ENCODE data around the gene EDARADD. TPM values are rescaled to one million over a fixed set of nuclear protein-coding genes. Genes with fewer than 3 reads are reported as not detected.
A peak's percentile ranks its signal among the peaks of the same experiment; 100 is the strongest.

The EDARADD gene
- total RNA-seq, 1 donor from 2014 or later: 12.3 TPM

DNA sequence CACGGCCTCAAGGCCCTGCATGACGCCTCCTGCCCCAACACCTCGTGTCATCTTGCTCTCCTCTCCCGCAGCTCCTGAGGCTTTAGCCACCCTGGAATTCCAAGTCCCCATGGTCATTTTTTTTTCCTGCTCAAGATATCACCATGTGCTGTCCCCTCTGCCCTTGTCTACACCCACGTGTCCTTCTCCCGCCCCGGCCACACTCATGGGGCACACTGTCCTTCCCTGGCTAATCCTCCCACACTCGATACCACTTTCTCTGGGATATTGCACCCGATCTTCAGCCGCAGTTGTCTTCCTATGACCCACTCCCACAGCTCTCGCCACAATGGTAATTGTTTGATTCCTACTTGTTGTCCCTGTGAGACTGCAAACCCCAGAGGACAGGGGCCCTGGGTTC lies 100.0 kb downstream of the EDARADD start:
- peak overlapping the region; percentile 5 for H3K27ac Mint-ChIP-seq
- TF ChIP-seq, protein P1, sequence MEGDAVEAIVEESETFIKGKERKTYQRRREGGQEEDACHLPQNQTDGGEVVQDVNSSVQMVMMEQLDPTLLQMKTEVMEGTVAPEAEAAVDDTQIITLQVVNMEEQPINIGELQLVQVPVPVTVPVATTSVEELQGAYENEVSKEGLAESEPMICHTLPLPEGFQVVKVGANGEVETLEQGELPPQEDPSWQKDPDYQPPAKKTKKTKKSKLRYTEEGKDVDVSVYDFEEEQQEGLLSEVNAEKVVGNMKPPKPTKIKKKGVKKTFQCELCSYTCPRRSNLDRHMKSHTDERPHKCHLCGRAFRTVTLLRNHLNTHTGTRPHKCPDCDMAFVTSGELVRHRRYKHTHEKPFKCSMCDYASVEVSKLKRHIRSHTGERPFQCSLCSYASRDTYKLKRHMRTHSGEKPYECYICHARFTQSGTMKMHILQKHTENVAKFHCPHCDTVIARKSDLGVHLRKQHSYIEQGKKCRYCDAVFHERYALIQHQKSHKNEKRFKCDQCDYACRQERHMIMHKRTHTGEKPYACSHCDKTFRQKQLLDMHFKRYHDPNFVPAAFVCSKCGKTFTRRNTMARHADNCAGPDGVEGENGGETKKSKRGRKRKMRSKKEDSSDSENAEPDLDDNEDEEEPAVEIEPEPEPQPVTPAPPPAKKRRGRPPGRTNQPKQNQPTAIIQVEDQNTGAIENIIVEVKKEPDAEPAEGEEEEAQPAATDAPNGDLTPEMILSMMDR (IDR thresholded peaks at IDR 0.05; ENCODE audit: unreplicated experiment): no peak
- no peak overlapping the region for H3K4me3 Mint-ChIP-seq (ENCODE audit: low read depth)
- H3K9me3 Mint-ChIP-seq (ENCODE audit: low read depth): no peaks in the 10 kb centered on the region
- H3K27me3 Mint-ChIP-seq: no peaks in the 10 kb centered on the region
- no peaks in the 10 kb centered on the region for H3K36me3 Mint-ChIP-seq (ENCODE audit: insufficient read depth)
- H3K4me1 Mint-ChIP-seq (ENCODE audit: low read depth): peaks cover 15% of the 10 kb centered on the region
- DNase-seq (ENCODE audit: low spot score, unreplicated experiment): no peak

GRCh38 chr1:236494586-236495466 lies 100.7 kb downstream of the EDARADD start:
- no peak overlapping the region for H3K4me3 Mint-ChIP-seq (ENCODE audit: low read depth)
- no peaks in the 10 kb centered on the region for H3K36me3 Mint-ChIP-seq (ENCODE audit: insufficient read depth)
- no peaks in the 10 kb centered on the region for H3K27me3 Mint-ChIP-seq
- H3K27ac Mint-ChIP-seq: no peak overlapping the region
- TF ChIP-seq, protein P1 (IDR thresholded peaks at IDR 0.05; ENCODE audit: unreplicated experiment): no peak
- no peak for DNase-seq (ENCODE audit: low spot score, unreplicated experiment)
- no peaks in the 10 kb centered on the region for H3K9me3 Mint-ChIP-seq (ENCODE audit: low read depth)
- peaks cover 15% of the 10 kb centered on the region for H3K4me1 Mint-ChIP-seq (ENCODE audit: low read depth)

DNA sequence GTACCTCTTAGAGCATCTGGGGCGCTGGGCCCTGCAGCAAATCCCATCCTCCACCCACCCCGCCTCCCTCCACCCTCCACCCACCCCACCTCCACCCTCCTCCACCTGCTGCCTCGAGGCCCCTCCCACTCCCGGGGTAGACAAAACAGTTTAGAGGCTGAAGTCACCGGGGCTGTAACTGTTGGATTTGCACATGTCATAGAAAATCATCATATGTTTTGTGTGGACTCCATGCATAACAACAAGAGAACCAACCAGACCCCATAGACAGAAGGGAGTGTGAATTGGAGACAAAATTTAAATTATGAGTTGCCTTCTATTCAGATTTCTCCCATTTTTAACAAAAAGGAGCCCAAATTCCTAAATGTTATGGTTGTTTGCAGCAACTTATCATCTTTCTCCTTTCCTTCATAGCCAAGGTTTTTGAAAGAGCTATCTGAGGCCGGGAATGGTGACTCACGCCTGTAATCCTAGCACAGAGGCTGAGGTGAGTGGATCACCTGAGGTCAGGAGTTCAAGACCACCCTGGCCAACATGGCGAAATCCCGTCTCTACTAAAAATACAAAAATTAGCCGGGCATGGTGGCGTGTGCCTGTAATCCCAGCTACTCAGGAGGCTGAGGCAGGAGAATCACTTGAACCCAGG lies 101.5 kb downstream of the EDARADD start:
- Mint-ChIP-seq H3K27ac (no peak overlapping the region), H3K4me3 (ENCODE audit: low read depth) (no peak overlapping the region), H3K36me3 (ENCODE audit: insufficient read depth) (no peaks in the 10 kb centered on the region), H3K27me3 (no peaks in the 10 kb centered on the region), H3K9me3 (ENCODE audit: low read depth) (no peaks in the 10 kb centered on the region), H3K4me1 (ENCODE audit: low read depth) (peaks cover 15% of the 10 kb centered on the region)
- no peak for DNase-seq (ENCODE audit: low spot score, unreplicated experiment)
- TF ChIP-seq, protein P1 (IDR thresholded peaks at IDR 0.05; ENCODE audit: unreplicated experiment): no peak

- DNase-seq (ENCODE audit: low spot score, unreplicated experiment): no peak
- Mint-ChIP-seq H3K27me3 (no peaks in the 10 kb centered on the region), H3K4me3 (ENCODE audit: low read depth) (no peak overlapping the region), H3K27ac (no peak overlapping the region), H3K36me3 (ENCODE audit: insufficient read depth) (no peaks in the 10 kb centered on the region), H3K9me3 (ENCODE audit: low read depth) (no peaks in the 10 kb centered on the region), H3K4me1 (ENCODE audit: low read depth) (peaks cover 13% of the 10 kb centered on the region)
- TF ChIP-seq, protein P1 (IDR thresholded peaks at IDR 0.05; ENCODE audit: unreplicated experiment): no peak
These were observed 103.8 kb downstream of the EDARADD start for GRCh38 chr1:236497908-236498307.

GRCh38 chr1:236501093-236501492 lies 107.0 kb downstream of the EDARADD start:
- Mint-ChIP-seq H3K27ac (no peak overlapping the region), H3K27me3 (no peaks in the 10 kb centered on the region), H3K4me1 (ENCODE audit: low read depth) (peaks cover 12% of the 10 kb centered on the region), H3K9me3 (ENCODE audit: low read depth) (no peaks in the 10 kb centered on the region), H3K36me3 (ENCODE audit: insufficient read depth) (no peaks in the 10 kb centered on the region), H3K4me3 (ENCODE audit: low read depth) (no peak overlapping the region)
- TF ChIP-seq, protein P1 (IDR thresholded peaks at IDR 0.05; ENCODE audit: unreplicated experiment): no peak
- no peak for DNase-seq (ENCODE audit: low spot score, unreplicated experiment)
